Embryonic facial prominence (tissue), 1 donor: ENCODE data around the gene HLA-E.
"Not testable (repeated sequence)": the region's sequence is repeated elsewhere in the genome, so short reads cannot be mapped to it uniquely, and the experiment has no call there.

Experiments used
- DNase-seq: peaks from one replicate; pipeline ENCODE4 v3.0.0-alpha.2; 2016; ENCODE audit errors: extremely low spot score

The HLA-E gene

DNA sequence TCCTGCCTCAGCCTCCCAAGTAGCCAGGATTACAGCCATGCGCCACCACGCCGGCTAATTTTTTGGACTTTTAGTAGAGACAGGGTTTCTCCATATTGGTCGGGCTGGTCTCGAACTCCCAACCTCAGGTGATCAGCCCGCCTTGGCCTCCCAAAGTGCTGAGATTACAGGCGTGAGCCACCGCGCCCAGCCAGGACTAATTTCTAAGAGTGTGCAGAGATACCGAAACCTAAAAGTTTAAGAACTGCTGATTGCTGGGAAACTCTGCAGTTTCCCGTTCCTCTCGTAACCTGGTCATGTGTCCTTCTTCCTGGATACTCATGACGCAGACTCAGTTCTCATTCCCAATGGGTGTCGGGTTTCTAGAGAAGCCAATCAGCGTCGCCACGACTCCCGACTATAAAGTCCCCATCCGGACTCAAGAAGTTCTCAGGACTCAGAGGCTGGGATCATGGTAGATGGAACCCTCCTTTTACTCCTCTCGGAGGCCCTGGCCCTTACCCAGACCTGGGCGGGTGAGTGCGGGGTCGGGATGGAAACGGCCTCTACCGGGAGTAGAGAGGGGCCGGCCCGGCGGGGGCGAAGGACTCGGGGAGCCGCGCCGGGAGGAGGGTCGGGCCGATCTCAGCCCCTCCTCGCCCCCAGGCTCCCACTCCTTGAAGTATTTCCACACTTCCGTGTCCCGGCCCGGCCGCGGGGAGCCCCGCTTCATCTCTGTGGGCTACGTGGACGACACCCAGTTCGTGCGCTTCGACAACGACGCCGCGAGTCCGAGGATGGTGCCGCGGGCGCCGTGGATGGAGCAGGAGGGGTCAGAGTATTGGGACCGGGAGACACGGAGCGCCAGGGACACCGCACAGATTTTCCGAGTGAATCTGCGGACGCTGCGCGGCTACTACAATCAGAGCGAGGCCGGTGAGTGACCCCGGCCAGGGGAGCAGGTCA is at the start of gene HLA-E:
Gene HLA-E (plus strand): TSS at position 429 of the 945 bp plus-strand sequence. CDS start 23 bp downstream, at position 452.
- DNase-seq, result peak; percentile 96

DNA sequence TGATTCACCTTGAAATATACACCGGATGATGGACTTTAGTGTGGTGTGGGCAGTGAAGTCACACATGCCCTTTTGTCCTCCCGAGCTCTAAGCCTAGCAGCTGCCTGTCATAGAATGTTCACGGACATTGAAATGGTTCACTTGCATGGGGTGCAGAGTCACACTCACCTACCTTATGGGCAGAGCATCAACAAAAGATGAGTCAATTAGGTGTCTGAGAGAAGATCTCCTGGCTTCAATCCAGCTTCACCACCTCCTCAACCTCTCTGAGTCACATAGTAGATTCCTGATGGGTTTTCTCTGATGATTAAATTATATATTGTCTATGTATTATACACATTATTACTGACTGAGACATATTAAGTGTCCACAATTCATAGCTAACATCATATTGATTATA is 48.1 kb upstream of the HLA-E start:
- no peak for DNase-seq

DNA sequence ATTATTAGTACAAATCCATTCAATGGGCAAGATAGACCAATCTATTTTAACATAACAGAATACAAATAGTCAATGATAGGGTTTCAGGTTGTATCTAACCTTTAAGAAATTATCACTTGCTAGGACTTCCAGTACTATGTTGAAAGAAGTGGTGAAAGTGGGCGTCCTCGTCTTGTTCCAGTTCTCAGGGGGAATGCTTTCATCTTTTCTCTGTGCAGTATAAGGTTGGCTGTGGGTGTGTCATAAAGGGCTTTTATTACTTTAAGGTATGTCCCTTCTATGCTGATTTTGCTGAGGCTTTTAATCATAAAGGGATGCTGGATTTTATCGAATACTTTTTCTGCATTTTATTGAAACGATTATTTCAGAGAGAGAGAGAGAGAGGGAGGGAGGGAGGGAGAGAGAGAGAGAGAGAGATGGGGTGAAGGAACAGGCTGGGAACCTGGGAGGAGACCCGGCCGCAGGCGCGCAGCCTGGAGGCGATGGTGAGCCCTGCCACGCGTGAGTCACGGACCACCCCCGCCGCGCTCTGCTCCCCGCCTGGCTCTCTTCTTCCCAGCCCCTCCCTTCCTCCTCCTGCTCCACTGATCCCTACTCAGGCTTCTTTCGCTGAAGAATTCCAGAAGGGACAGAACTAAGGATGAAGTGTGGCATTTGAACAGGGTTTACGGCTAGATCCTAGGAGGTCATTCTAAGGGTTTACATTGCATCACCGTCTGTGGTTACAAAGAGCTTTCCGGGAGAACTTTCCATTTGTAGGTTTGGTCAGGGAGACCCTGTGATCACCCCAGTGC is 45.5 kb upstream of the HLA-E start:
- no peak for DNase-seq

DNA sequence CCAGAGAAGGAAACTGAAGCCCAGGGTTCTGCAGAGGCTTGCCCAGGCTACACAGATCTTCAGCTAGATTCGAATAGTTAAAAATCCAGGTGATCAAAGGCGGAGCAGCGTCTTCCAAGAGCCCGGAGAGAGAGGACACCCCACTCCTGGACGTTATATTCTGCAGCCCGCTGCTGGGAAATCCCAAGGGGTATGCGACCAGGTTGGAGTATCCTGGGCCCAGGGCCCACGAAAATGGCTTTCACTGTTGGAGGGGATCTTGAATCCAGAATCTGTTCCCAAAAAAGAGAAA is 44.9 kb upstream of the HLA-E start:
- no peak for DNase-seq

DNA sequence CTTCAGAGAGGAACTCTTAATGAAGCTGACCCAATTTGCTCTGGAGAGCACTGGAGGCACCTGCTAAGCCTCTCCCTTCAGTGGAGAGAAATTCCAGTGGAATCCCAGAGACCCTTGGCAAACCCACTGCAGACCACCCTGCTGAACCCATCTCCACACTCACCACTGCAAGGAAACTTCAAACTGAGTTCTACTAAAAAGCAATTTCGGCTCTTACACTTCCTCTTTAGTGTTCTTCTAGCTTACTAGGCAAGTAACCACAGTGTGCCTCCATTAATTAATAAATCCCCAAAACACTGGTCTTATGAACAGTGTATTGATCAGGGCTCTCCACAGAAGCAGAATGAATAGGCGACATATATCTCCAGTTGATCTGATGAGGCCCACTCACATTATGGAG is 43.0 kb upstream of the HLA-E start:
- no peak for DNase-seq

DNA sequence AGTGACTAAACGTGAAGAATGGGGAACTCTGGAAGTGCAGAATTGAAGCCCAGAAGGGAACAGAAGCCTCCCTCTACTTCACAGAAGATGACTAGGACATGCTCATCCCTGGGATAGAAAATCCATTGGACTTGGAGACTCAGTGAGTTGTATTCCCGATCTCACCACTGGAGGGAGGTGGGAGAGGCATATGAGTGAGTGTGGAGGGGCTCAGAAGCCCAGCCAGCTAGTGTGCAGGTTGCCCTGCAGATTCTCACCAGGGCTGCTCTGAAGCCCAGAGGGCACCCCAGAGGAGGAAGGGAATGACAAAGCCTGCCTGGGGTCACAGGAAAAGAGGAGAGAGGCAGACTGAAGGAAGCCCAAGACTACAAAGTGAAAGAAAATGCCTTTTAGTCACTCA is 42.1 kb upstream of the HLA-E start:
- no peak for DNase-seq

DNA sequence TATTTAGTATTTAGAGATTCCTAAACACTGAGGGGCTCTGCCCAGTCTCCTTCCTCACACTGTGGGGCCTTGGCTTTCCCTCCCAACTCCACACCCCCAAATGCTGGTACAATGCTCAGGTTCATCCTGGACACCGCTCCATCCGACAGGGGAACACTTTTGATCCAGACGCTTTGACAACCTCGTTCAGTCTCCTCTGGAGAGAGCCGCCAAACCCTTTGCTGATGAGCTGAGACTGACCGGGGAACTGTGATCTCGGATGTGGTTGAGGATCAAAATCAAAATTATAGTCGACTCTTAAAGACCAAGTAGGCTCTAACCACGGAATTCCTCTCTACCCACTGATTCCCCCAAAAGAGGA is 38.8 kb upstream of the HLA-E start:
- no peak for DNase-seq

DNA sequence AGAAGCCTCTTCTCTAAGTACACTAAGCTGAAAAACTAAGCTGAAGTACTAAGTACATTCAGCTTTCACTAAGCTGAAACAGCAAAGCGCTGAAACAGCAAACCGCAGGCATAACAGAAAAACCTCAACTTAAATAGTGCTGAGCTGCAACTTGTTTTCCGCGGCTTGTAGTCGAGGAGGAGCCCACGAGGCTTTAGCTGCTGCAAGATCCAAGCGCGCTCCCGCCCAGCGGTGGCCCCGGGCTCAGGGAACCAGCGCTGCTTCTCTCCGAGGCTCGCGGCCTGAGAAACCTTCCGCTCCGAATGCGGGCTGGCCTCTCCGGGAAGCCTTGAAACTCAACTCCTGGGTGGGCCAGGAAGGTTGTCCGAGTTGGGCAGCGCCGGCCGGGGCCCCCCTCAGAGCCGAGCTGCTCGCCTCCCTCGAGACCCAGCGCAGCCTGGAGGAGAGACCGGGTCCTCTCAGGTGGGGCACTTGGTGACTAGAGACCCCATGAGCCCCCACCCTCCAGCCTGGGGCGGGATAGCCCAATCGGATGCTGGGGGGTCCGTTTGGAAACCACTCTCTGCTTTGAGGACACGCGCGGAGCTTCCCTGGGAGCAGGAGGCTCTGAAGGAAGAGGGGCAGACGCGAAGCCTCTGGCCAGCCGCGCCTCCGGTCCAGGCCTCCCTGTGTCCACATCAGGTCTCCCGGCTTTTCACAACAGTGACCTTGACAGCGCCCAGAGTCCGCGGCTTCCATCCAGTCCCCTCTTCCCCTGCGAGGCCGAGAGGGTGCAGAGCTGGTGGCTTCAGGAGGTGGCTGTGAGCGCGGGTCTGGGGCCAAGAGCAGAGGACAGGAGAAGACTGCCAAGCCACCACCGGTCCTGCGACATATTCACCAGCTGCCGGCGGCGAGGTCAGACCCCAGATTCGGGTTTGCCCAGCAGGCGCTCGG is 38.1 kb upstream of the HLA-E start:
- DNase-seq, result no peak

DNA sequence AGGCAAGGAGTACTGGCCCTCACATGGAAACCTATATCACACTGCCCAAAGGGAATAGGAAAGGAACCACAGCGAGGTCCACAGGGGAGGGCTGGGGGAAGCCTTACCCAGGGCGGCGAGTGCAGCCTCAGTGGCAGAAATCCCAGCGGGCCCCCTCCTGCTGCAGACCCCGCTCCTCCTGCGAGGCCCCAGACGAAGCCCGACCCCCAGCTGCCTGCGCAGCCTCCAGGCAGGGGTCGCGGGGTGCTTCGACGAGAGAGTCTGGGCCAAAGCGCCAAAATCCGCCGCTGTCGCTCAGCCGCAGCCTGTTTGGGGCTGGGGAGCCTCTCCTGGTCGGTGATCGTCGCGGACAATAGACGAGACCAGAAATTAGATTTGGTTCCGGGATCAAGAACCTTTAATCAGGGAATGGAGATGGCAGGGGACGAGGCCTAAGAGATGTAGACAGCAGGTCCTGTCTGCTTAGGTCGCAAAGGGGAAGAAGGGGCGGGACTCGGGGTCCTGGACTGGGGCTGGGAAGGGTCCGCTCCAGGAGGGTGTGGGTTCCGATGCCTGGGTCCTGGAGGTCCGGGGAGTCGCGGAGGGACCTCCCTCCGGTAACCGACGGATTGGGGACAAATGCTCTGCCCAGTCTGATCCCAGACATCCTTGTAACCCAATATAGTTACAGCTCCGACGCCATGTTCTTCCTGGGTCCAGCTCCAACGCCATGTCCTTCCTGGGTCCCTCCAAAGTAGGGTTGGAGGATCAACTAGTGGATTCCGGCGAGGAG is 36.4 kb upstream of the HLA-E start:
- DNase-seq, result no peak

DNA sequence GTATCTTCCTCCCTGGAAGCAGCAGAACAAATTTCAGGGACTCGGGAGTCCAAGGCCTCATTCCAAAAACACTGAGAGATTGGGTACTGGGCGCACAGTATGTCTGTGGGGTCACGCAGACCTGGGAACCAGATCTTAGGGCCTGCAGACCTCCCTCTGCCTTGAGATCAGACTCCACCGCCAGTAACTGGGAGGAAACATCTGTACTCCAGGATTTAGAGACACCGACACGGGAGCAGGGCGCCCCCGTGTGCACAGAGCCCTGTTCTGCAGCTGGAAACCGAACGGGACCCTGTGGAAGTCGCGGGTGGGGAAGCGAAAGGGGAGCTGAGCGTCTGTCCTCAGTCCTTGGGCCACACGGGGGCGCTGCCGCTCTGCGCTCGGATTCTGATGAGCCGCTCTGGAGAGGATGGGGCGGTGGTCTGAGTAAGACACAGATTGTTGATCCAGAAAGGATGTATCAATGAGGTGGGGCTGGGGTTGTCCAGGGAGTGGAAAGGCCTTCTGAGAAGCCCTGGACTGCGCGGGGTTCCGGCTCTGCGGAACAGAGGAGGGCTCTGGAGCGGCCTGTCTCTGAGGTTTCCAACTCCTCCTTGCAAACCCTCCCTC is 35.7 kb upstream of the HLA-E start:
- DNase-seq, result peak; percentile 79

DNA sequence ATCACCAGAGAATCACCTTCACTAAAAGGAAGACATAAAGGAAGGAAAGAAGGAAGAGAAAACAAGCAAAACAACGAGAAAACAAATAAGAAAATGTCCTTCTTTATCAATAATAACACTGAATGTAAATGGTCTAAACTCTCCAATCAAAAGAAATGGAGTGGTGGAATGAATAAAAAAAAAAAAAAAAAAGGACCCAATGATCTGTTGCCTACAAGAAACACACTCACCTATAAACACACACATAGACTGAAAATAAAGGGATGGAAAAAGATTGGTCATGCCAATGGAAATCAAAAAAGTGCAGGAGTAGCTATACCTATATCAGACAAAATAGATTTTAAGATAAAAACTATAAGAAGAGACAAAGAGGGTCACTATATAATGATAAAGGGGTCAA is 30.2 kb upstream of the HLA-E start:
- no peak for DNase-seq

DNA sequence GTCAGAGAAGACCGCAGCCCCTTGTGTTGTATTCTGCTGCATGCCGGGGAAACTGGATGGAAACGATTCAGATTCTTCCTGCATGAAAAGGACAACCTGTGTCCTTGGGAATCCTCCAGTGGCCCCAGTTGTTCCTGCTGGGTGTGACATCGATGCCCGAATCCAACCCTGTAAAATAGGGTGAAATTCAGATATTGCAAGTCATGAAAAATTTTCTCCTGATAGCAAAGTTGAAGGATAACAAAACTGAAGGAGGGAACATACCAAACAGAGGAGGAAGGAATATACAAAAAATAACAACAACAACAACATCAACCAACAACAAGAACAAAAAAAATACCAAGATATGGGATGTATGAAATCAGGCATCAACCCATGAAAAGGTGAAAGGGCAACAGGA is 28.3 kb upstream of the HLA-E start:
- no peak for DNase-seq

DNA sequence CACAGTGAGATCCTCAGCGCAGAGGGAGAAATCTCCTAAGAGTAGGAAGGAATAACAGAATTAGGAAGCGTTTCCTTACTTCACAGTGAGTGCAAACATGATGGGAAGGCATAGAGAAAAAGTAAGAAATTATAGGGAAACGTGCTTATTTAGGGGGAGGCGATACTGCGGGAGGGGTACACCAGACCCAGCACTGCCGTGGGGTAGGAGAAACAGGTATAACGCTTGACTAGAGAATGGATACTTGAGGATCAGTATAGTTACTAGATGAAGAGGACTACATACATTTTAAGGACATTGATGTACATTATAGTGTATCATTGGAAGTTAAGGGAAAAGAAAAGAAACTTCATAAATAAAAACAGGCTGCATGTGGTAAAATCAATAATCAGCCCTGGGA is 26.8 kb upstream of the HLA-E start:
- DNase-seq, result no peak

DNA sequence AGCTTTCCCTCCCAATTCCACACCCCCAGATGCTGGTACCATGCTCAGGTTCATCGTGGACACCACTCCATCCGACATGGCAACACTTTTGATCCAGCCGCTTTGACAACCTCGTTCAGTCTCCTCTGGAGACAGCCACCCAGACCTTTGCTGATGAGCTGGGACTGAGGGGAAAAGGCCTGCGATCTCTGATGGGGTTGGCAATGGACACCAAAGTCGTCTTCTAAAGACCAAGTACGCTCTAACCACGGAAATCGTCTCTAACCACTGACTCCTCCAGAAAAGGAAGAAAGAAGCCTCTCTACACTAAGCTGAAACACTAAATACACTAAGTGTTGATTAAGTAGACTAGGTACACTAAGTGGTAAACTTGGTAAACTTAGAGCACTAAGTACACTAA is 26.1 kb upstream of the HLA-E start:
- DNase-seq, result no peak

DNA sequence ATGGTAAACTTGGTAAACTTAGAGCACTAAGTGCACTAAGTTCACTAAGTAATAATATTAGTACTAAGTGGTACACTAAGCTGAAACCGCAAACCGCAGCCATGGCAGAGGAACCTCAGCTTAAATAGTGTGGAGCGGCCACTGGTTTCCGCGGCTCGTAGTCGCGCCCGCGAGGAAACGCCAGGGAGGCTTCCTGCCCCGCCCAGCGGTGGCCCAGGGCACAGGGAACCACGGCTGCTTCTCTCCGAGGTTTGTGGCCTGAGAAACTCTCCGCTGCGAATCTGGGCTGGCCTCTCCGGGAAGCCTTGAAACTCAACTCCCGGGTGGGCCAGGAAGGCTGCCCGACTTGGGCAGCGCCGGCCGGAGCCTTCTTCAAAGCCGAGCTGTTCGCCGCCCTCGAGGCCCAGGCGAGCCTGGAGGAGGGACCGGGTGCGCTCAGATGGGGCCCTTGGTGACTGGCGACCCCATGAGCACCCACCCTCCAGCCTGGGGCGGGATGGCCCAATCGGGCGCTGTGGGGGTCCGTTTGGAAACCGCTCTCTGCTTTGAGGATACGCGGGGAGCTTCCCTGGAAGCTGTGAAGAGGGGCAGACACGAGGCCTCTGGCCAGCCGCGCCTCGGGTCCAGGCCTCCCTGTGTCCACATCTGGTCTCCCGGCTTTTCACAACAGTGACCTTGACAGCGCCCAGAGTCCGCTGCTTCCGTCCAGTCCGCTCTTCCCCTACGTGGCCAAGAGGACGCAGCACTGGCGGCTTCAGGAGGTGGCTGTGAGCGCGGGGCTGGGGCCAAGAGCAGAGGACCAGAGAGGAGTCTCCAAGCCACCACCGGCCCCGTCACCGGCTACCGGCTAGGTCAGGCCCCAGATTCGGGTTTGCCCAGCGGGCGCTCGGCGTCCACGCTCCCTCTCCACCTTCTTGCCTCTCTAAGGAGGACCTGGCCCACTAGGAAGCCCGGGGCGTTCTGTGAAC is 25.4 kb upstream of the HLA-E start:
- DNase-seq, result no peak

DNA sequence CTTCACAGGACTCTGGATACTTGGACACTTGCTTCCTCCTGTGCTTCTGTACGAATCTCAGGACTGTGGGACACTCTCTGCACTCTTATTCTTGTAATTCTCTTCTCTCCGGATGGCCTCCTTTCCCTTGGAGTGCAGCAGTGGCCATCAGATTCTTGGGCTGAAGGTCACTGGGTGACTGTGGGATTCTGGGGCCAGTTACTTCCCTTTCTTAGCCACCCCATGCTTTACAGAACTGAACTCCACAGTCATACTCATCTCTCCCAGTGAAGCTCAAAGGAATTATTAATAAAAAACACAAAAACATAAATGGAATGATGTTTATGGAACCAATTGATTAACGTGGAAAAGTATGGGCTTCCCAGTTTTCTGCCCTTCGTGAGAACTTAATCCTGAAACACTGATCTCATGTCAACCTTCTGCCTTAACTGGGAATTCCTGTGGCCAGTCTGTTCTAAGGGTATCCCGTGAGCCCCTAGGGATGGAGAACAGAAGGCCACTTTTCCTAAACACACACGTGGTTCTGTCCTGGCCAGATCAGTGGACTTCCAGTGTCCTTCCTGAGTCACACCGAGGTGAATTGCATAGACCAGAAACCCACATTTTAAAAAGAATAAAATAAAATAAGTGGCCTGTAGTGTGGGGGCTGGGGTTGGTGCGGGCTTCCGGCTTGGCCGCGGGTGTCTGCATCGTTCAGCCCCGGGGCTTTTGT is 23.6 kb upstream of the HLA-E start:
- no peak for DNase-seq

DNA sequence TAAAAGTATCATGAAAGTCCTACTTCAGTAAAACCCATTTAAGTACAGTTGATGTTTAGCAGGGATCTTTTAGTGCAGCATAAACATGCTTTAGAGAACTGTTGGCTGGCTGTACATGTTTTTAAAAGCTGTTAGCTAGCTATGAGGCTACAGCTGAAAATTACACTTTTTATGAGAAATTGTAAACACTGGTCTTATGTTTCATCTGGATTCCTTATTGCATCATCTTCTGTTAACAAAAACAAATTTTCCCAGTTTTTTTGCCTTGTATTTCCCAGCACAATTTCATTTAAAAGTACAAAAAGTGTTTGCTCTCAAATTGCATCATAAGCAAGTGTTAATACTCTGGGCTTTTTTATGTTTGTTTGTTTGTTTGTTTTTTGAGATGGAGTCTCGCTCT is 18.3 kb upstream of the HLA-E start:
- DNase-seq, result no peak

DNA sequence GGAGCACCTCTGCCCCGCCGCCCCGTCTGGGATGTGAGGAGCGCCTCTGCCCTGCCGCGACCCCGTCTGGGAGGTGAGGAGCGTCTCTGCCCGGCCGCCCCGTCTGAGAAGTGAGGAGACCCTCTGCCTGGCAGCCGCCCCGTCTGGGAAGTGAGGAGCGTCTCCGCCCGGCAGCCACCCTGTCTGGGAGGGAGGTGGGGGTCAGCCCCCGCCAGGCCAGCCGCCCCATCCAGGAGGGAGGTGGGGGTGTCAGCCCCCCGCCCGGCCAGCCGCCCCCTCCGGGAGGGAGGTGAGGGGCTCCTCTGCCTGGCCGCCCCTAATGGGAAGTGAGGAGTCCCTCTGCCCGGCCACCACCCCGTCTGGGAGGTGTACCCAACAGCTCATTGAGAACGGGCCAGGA is 14.2 kb upstream of the HLA-E start:
- not testable (repeated sequence) for DNase-seq

DNA sequence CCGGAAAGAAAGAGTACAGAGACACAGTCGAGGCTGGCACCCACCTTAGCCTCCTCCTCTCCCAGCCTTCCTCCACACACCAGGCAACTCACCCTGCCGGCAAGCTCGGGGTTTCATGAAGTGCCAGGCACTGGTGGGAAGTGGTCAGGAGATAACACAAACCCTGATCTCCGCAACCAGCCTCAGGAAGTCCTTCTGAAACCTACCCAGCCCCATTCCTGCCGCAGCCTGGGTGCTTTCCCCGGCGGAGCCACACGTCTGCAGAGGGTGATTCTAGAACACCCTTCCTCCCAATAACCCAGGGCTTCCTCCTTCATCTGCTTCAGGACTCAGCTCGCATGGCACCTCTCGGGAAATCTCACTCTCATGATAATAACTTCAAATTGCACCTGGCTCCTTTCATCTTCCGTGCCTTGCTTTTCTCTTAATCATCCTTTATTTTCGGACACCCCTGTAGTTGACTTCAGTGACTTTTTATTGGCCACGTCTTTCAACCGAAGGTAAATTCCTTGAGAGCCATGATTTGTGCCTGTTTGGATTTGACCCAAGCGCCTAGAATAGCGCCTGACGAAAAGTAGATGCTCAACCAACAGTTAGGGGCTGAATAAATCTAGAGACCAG is 8.7 kb upstream of the HLA-E start:
- DNase-seq, result no peak
